K562 (cell line): ENCODE measurements around the gene CCL21. TPM values are rescaled to one million over a fixed set of nuclear protein-coding genes. Genes with fewer than 3 reads are reported as not detected.

Experiments used
- ARNT ChIP-seq, 2 experiments: fragments of 450-650 bp; IDR thresholded peaks; 2 replicates each; pipeline ENCODE4 v1.6.1; 2016; ENCODE audit warnings: mild to moderate bottlenecking in 1 of 2
- ATF7 ChIP-seq: fragments of 450-650 bp; IDR thresholded peaks from 2 replicates; pipeline ENCODE4 v1.7.1; 2014; ENCODE audit warnings: mild to moderate bottlenecking, moderate library complexity
- DLX4 ChIP-seq: fragments of 250-450 bp; sonication (Bioruptor Pico); IDR thresholded peaks from 2 replicates; pipeline ENCODE4 v1.6.1; 2021; ENCODE audit warnings: mild to moderate bottlenecking
- GABPB1 ChIP-seq: sonication (generic); formaldehyde crosslinking; IDR thresholded peaks from 2 replicates; pipeline ENCODE4 v1.8.0; 2022; ENCODE audit warnings: mild to moderate bottlenecking, missing genetic modification reagents
- LCOR ChIP-seq: sonication (generic); formaldehyde crosslinking; IDR thresholded peaks from 2 replicates; pipeline ENCODE4 v1.8.0; 2022; ENCODE audit warnings: mild to moderate bottlenecking, missing genetic modification reagents
- MGA ChIP-seq: fragments of 450-650 bp; IDR thresholded peaks from 2 replicates; pipeline ENCODE4 v1.6.1; 2016; ENCODE audit warnings: mild to moderate bottlenecking, moderate library complexity
- NKRF ChIP-seq: fragments of 450-650 bp; IDR thresholded peaks from 2 replicates; pipeline ENCODE4 v1.6.1; 2016; ENCODE audit warnings: borderline replicate concordance
- PKNOX1 ChIP-seq: fragments of 450-650 bp; IDR thresholded peaks from 2 replicates; pipeline ENCODE4 v1.6.1; 2016
- TEAD4 ChIP-seq, 2 experiments: sonication (generic) in 1 of 2; formaldehyde crosslinking in 1 of 2; IDR thresholded peaks; 2 replicates each; pipeline versions ENCODE4 v1.6.1 to v1.8.0; 2012 to 2022; ENCODE audit warnings: borderline replicate concordance in 1 of 2, inconsistent platforms in 1 of 2, low read length in 1 of 2, mild to moderate bottlenecking in 1 of 2, missing genetic modification reagents in 1 of 2
- ZNF584 ChIP-seq: fragments of 200-800 bp; sonication (Bioruptor generic); IDR thresholded peaks from 2 replicates; pipeline ENCODE4 v1.6.1; 2016; ENCODE audit warnings: low read depth, mild to moderate bottlenecking, missing genetic modification characterization, missing compliant biosample characterization
- polyA plus RNA-seq, 8 experiments: library from polyadenylated mRNA; depleted of rRNA in 4 of 8; stranded (reverse) in 5 of 8; unstranded in 3 of 8; fragments of >200 nt; fragmentation: Nextera tagmentation in 2 of 8; fragmentation: Illumina TruSeq in 1 of 8; extraction: Ambion mirVana in 2 of 8; extraction: Trizol in 1 of 8; gene quantifications; 2 replicates each; pipeline versions ENCODE4 v1.2.1 to v1.2.3, GENCODE V29; 2011 to 2014; ENCODE audit warnings: inconsistent platforms in 1 of 8, missing spikeins in 1 of 8
- total RNA-seq, 7 experiments: library from RNA; depleted of rRNA in 6 of 7; stranded (reverse); fragments of >200 nt in 6 of 7; fragmentation: Illumina TruSeq in 2 of 7; extraction: Trizol in 2 of 7; gene quantifications; 2 replicates each; pipeline versions ENCODE4 v1.2.1 to v1.2.3, GENCODE V29; 2011 to 2021; ENCODE audit warnings: low replicate concordance in 1 of 7

Gene CCL21
- total and polyA plus RNA-seq, 9 of the 15 experiments (the other 6 are each of a cell fraction or from before 2014, with no cell fraction given): not detected

GRCh38 chr9:34665381-34666250 is 44.3 kb downstream of the CCL21 start (continued):
- TF ChIP-seq MGA (0 out of 2 replicates have a peak, but pooled peaks have one; percentile 27), ARNT (IDR thresholded peaks at IDR 0.05) (peak in 1 of 2 experiments; percentile 66; a peak in 1 of 4 replicates), ATF7 (peak; percentile 96), TEAD4 (IDR thresholded peaks at IDR 0.05; ENCODE audit: low read length) (peak; percentile 75), TEAD4 (CRISPR knock-in tag; IDR thresholded peaks at IDR 0.05; ENCODE audit: borderline replicate concordance) (no peak), GABPB1 (CRISPR knock-in tag) (peak; percentile 93), LCOR (CRISPR knock-in tag) (peak; percentile 80; the same call in 1 of the 2 replicates), PKNOX1 (0 out of 2 replicates have a peak, but pooled peaks have one; percentile 9), ZNF584 (CRISPR knock-in tag) (no peak), DLX4 (CRISPR knock-in tag) (no peak), NKRF (peak; percentile 75)
